ENCODE data around the gene PDE4B.
"Not testable (repeated sequence)": the region's sequence is repeated elsewhere in the genome, so short reads cannot be mapped to it uniquely, and the experiment has no call there.

The PDE4B gene

GRCh38 chr1:65958561-65959350 is 166.1 kb downstream of the PDE4B start:
- DNase-seq = peak; percentile 71

- DNase-seq = no peak
Observed at GRCh38 chr1:65959896-65960567, 167.3 kb downstream of the PDE4B start.

- no peak for DNase-seq
Observed at GRCh38 chr1:65963156-65963888, 170.6 kb downstream of the PDE4B start.

GRCh38 chr1:65964123-65964522 is 171.4 kb downstream of the PDE4B start:
- no peak for DNase-seq

GRCh38 chr1:65965112-65965996 is 172.7 kb downstream of the PDE4B start:
- no peak for DNase-seq

GRCh38 chr1:65967492-65967891 is 174.8 kb downstream of the PDE4B start:
- DNase-seq = not testable (repeated sequence)

- DNase-seq = no peak
Observed at GRCh38 chr1:65971547-65971946, 178.9 kb downstream of the PDE4B start.

GRCh38 chr1:65975708-65976107 is 183.0 kb downstream of the PDE4B start:
- no peak for DNase-seq

- DNase-seq = no peak
Observed at GRCh38 chr1:65979136-65980044, 186.7 kb downstream of the PDE4B start.

GRCh38 chr1:65980237-65980636 is 187.5 kb downstream of the PDE4B start:
- no peak for DNase-seq

- DNase-seq = no peak
Observed at GRCh38 chr1:65983500-65983899, 190.8 kb downstream of the PDE4B start.

GRCh38 chr1:65985393-65986066 is 192.8 kb downstream of the PDE4B start:
- DNase-seq = no peak

GRCh38 chr1:65986146-65986545 is 193.5 kb downstream of the PDE4B start:
- DNase-seq = no peak

- DNase-seq = no peak
Observed at GRCh38 chr1:65990161-65990560, 197.5 kb downstream of the PDE4B start.

GRCh38 chr1:65991694-65992093 is 199.0 kb downstream of the PDE4B start:
- DNase-seq = no peak

GRCh38 chr1:65992165-65992821 is 199.6 kb downstream of the PDE4B start:
- DNase-seq = no peak

- no peak for DNase-seq
Observed at GRCh38 chr1:65992831-65993271, 200.2 kb downstream of the PDE4B start.

- no peak for DNase-seq
Observed at GRCh38 chr1:65994223-65994622, 201.5 kb downstream of the PDE4B start.

- DNase-seq = no peak
Observed at GRCh38 chr1:65995336-65995735, 202.6 kb downstream of the PDE4B start.

GRCh38 chr1:65995928-65996327 is 203.2 kb downstream of the PDE4B start:
- no peak for DNase-seq
